Measurements from ENCODE around the gene NR3C2.
"Not testable (repeated sequence)": the region's sequence is repeated elsewhere in the genome, so short reads cannot be mapped to it uniquely, and the experiment has no call there.

Gene NR3C2

GRCh38 chr4:148116264-148116663, 325.9 kb downstream of the NR3C2 start:
- DNase-seq, result peak in 2 of 58 donors; percentile 12 to 14

DNA sequence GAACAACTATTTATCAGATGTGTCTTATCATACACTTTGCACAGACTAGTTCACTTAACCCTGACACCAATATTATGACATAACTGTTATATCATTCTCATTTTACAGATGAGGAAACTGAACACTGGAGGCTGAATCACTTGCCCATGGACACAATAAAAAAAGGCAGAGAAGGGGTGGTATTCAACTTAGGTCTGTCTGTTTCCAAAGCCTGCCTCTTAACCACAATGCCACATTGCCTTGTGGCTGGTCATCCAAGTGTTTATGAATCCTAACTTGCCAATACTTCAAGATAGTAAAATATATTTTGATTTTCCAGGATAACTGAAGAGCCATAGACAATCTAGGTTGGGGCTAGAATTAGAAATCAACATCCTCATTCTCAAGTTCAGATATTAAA, 327.8 kb downstream of the NR3C2 start:
- no peak for DNase-seq

DNA sequence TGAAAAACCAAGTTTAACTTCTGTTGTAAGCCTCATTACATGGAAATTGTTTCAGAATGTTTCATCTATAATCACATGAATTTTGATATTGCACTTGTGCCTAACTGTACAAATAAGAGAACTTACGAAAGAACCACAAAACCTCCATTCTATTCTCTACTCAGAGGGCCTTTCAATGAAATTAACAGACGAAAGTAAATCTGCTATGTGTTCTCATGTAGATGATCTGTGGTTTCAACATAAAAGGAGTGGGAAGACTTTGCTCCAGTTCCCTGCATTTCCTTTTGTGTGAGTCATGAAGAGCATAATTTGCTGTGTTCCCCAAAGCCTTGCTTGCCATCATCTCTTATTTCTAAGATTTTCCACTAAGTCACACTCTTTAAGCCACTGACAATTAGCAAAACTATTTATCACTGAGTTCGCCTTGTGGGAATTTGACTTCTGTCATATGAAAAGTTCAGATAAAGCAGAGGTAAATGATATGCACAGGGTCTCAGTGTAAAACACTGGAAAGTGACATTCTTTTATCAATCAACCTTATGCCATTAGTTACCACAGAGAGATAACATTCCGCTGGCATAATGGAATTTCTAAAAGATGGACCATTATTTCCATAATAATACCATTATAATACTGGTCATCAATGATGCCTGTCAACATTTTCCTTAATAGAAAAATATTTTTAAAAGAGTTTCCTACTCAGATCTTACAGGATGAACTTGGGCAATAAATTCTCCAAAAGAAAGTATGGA, 329.8 kb downstream of the NR3C2 start:
- DNase-seq, result peak in 1 of 58 donors; percentile 7

- no peak for DNase-seq
Observed at GRCh38 chr4:148110169-148110568, 332.0 kb downstream of the NR3C2 start.

- no peak for DNase-seq
Observed at GRCh38 chr4:148109216-148109615, 333.0 kb downstream of the NR3C2 start.

DNA sequence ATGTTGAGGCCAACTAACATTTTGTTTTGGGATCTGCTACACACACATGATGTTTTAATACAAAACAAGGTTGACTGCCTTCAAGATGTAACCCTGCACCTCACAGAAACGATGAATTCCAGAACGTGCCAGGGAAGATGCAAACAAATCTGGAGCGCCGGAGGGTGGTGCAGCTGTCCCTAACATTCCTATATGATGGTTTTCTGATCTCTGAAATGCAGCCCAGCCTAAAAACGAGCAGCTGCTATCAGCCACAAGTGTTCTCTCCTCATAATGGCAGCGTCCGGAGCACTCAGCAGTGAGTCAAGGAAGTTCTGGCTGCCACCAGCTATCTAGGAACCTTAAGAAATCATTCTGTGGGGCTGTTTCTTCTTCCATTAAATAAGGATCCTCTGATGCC, 333.4 kb downstream of the NR3C2 start:
- no peak for DNase-seq

- DNase-seq, result no peak
Observed at GRCh38 chr4:148103597-148104355, 338.4 kb downstream of the NR3C2 start.

- DNase-seq, result no peak
Observed at GRCh38 chr4:148101790-148102189, 340.4 kb downstream of the NR3C2 start.

- no peak for DNase-seq
Observed at GRCh38 chr4:148101235-148101634, 341.0 kb downstream of the NR3C2 start.

GRCh38 chr4:148097801-148098200, 344.4 kb downstream of the NR3C2 start:
- no peak for DNase-seq

DNA sequence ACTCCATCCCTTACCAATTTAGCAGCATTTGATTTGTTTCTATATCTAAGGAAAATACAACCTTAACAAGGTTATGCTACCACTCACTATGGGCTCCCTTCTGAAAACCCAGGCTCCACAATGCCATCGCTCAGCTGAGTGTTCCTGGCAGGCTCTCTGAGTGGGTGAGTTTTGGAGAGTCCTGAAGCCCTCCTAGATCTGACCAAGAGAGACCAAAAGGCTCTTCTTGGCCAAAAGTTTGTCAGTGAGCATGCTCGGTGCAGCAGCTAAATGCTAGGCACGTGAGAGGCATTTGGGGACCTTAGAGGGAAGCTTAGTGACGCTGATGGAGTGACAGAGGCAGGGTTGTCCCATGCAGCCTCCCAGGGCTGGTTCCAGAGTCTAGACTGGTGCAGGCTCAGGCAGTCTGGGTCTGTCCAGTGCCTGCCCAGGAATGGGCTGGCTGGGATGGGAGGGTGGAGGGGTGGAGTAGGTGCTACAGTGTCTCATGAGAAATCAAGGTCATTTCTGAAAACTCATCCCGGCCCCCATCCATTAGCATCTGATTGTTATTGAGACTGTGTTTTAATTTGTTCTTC, 346.8 kb downstream of the NR3C2 start:
- no peak for DNase-seq

GRCh38 chr4:148094149-148094548, 348.1 kb downstream of the NR3C2 start:
- DNase-seq, result no peak

- no peak for DNase-seq
Observed at GRCh38 chr4:148093065-148093464, 349.1 kb downstream of the NR3C2 start.

DNA sequence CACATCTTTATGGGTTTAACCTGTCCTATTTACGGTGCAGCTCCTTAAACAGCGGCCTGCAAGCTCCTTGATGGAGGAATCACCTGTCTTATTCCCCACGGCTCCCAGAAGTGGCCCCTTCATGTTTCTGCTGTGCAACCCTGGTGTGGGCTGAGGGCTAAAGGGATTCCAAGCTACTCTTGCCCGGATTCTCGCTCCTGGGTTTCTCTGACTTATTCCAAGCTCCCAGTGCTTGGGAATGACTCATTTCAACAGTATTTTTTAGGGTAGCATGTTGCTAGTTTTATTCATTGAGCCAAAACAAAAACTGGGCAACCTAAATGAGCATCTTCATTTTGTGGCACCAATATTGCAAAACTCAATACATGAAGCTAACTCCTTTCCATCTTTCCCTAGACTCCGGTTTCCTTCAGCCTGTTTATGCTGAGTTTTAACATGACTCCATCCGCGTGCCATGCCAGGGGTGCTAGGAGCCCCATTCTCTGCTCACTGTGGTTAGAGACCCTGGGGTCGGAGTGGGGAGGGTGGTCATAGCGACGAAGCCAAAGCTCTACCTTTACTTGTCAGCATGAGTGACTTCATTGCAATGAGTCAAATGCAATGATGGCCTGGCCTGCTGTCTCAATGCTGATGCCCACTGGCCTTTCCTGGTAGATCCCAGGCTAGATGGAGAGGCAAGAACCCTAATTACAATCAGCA, 349.7 kb downstream of the NR3C2 start:
- DNase-seq, result no peak

DNA sequence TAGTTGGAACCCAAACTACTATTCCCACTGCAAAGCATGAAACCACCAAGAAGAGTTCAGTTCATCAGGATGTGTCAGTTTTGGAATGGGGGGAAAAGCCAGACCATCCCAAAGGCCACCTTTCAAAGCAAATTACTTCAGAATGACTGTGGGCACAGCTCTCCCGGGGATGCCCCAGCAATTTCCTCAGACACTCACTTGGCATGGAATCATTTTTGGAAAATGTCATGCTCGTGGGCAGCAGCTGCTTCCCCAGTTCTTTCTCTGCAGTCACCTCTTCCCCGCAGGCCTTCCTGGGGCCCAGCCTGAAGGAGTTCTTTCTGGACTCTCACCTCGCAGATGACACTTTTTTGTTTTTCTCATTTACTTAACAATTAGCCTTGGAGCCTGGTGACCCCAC, 350.3 kb downstream of the NR3C2 start:
- DNase-seq, result no peak

DNA sequence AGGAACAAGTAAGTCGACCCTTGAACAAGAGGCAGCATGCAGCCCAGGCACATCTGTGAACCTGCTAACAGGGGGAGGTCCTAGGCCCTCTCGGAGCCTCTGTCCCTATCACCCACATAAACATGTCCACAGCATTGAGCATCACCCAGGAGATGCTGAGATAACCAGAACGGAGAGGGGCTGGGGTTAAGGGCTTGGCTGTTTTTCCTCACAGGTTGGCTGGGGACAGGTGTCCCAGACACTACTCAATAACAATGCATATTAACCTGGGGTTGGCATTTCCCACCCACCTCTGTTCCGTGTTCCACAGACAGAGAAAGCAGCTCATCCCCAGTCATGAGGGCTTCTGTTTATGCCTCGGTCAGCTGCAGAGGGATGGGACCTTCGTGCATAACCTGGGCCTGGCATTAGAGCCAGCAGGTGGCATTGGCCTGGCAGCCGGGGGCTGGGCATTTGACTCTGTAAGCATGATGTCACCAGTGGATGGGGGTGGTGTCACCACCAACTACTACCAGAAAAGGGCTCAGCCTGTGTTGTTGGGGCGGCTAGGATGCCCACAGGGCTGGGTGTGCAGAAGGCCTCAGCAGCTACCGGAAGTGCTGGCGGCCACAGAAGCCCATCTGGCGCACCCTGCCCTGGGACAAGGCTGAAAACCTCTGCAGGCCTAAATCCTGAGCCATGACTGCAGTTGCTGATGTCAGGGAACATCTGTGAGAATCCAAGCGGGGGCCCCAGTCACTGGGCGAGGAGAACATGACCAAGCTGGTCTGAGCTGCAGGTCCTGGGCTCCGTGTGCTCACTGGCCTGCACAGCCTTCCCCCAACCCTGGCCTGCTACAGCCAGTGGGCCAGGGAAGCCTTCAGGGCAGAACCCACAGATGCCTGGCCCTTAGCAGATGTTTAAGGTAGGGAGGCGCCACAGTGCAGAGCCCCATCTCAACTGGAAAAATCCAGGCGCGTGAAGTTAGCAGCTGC, 351.4 kb downstream of the NR3C2 start:
- DNase-seq, result no peak

- no peak for DNase-seq
Observed at GRCh38 chr4:148090029-148090428, 352.2 kb downstream of the NR3C2 start.

GRCh38 chr4:148089624-148090023, 352.6 kb downstream of the NR3C2 start:
- no peak for DNase-seq

- not testable (repeated sequence) for DNase-seq
Observed at GRCh38 chr4:148083073-148083472, 359.1 kb downstream of the NR3C2 start.

GRCh38 chr4:148081745-148082144, 360.5 kb downstream of the NR3C2 start:
- DNase-seq, result no peak

DNA sequence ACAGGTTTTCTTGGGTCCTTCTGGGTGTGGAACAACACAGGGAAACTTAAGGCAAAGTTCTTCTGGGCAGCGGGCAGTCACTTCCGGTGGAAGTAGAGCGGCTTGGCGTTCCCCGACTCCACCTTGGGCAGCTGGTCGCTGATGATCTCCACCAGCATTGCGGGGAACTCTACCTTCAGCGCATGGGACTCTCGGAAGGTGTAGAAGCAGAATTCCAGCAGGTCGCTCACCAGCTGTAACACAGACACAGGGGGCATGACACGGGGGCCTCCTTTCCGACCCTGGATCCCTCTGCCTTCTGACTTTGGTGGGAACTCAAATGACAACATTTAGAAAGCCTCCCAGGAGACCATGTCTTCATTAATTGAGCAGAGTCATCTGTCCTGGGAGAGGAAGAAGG, 360.9 kb downstream of the NR3C2 start:
- DNase-seq, result no peak

All from anterior cingulate cortex (tissue), 58 donors.